ENCODE data around the gene LCA5L.

DNA sequence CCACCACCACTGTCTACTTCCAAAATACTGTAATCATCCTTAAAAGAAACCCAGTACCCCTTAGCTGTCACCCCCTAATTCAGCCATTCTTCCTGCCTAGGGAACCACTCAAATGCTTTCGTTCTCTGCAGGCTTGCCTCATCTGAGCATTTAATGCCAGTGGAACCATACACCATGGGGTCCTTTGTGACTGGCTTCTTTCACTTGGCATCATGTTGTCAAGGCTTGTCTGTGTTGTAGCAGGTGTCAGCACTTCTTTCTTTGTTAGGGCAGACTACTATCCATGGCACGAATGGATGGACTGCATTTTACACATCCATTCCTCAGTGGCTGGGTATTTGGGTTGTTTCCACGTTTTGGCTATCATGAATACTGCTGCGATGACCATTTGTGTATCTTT is 34.7 kb upstream of the LCA5L start:
- no peak for TF ChIP-seq CTCF (IDR thresholded peaks at IDR 0.05)
- no peak for TF ChIP-seq POLR2AphosphoS5 (IDR thresholded peaks at IDR 0.05; ENCODE audit: insufficient read depth in 1 of 2, low read depth in 1 of 2)
